HG03159 (cell line): ENCODE measurements around the gene OR52R1.
"Not testable (repeated sequence)": the region's sequence is repeated elsewhere in the genome, so short reads cannot be mapped to it uniquely, and the experiment has no call there.

ENCODE experiments used
- ATAC-seq: cut with Tn5 transposase; IDR thresholded peaks from one replicate; pipeline ENCODE4 v1.9.1; 2021; ENCODE audit warnings: mild to moderate bottlenecking, moderate library complexity; ENCODE audit not compliant: unreplicated experiment

The OR52R1 gene

DNA sequence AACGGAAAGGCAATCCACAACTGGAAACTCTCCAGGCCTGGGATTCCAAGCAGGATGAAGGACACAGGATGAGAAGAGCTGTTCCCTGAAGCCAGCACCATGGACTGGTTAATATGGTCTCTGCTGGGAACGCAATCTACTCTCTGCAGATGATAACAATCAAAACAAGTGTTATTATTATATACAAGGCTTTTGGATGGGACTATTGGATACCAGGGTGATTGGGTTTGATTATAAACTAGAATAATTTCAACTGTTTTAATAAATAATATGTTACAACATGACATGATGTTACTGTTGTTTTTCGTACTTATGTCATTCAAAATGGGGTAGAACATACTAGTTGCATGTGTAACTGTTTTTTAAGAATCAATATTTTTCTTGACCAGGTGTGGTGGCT is at the start of gene OR52R1:
Gene OR52R1, minus strand, starts transcription at position 101 of the 400 bp plus-strand sequence. Its CDS starts 0 bp downstream, at position 101.
- no peak for ATAC-seq

- no peak for ATAC-seq
These were observed 46.9 kb upstream of the OR52R1 start for GRCh38 chr11:4851033-4851432.

- ATAC-seq: no peak
These were observed 44.8 kb upstream of the OR52R1 start, which contains the start of gene OR51S1 for GRCh38 chr11:4848908-4849532. OR51S1 (minus strand) TSS chr11:4849208; CDS start chr11:4849208, 0 bp downstream.

- no peak for ATAC-seq
These were observed 35.8 kb upstream of the OR52R1 start for GRCh38 chr11:4839851-4840549.

GRCh38 chr11:4830909-4831308 is 26.7 kb upstream of the OR52R1 start:
- no peak for ATAC-seq

- ATAC-seq: no peak
These were observed 26.2 kb upstream of the OR52R1 start for GRCh38 chr11:4830346-4830745.

- no peak for ATAC-seq
These were observed 22.2 kb upstream of the OR52R1 start for GRCh38 chr11:4826425-4826824.

- no peak for ATAC-seq
These were observed 21.0 kb upstream of the OR52R1 start for GRCh38 chr11:4825132-4825531.

GRCh38 chr11:4821021-4821420 is 16.8 kb upstream of the OR52R1 start, which contains the start of gene OR51F2:
OR51F2 (plus strand) TSS chr11:4821321; CDS start chr11:4821422, 101 bp downstream.
- no peak for ATAC-seq

GRCh38 chr11:4809246-4809645 is 5.1 kb upstream of the OR52R1 start:
- ATAC-seq: no peak

DNA sequence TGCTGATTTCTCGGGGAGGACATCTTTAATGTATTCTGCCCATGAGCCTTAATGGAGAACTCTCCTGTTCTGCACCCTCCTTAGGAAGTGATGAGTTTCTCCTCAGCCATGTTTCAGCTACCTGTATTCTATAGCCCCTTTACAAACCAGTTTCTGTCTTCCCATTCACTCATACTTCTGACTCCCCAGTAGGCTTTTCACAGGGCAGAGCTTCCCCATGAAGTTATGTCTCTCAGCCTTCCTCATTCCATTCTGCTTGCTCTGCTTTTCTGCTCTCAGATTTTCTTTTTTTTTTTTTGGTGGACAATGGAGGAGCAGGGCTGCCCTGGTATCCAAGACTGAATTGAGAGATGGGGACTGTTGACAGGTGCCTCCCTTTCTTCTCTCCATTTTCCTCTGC is 4.3 kb upstream of the OR52R1 start:
- ATAC-seq: no peak

- not testable (repeated sequence) for ATAC-seq
These were observed 2.9 kb downstream of the OR52R1 start for GRCh38 chr11:4801316-4801715.

DNA sequence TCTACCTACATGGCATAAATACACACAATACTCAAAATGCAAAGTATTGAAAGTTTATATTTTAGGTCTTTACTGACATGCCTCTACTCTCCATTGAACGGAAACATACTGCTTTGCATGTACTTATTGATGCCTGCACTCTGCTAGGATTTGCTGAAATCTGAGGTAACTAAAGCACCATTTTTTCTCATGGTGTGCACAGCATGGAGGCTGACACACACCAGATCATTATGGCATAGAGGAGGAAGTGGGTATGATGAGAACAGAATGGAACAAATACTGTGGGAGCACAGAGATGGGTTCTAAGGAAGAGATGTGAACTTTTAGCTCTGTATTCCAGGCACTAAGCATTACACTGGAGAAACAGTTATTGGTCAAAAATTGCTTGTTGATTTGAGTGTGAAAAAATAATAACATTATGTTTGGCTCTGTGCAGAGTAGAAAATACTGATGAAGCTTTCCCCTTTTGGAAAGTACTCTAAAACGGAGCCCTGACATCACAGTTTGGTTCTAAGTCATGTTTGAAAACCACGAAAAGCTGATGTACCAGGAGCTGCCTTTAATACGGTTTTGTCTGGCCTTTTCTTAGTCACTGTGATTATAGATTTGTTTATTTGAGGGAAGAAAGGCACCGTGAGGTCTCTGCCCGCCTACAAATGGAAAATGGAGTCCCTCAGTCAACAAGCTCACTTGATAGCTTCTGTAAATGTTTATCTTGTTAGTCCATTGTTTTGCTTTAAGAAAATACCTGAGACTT is 5.6 kb downstream of the OR52R1 start:
- ATAC-seq: no peak

DNA sequence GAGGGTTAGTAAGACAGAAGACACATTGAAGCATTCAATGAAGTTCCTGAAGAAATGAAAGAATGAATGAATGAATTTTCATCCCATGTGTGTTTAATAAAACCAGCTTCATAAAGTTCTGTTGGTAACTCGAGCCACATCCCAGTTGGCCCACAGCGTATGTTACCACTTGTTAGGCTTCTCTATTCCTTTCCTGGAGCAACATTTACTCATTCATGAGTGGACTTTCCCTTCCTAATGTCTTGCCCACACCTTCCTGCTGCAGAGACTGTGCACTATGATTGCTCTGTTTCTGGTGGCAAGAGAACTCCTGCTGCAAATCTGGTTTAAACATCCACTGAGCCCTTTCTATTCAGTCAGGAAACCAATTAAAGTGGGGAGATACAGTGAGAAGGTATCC is 7.0 kb downstream of the OR52R1 start:
- no peak for ATAC-seq

DNA sequence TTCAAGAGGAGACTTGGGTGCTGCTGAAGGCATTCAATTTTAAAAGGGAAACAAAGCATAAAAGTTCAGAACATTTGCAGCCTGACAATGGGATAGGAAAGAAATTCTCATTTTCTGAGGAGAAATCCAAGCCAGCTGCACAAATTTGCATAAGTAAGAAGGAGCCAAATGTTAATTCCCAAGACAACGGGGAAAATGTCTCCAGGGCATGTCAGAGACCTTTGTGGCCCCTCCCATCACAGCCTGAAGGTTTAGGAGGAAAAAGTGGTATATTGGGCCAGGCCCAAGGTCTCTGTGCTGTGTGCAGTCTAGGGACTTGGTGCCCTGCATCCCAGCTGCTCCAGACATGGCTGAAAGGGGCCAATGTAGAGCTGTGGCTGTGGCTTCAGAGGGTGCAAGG is 21.7 kb downstream of the OR52R1 start:
- no peak for ATAC-seq

- no peak for ATAC-seq
These were observed 34.3 kb downstream of the OR52R1 start, which contains the start of gene OR51F1 for GRCh38 chr11:4769838-4770237. OR51F1 (minus strand) TSS chr11:4769938; CDS start chr11:4769938, 0 bp downstream.

- no peak for ATAC-seq
These were observed 36.1 kb downstream of the OR52R1 start for GRCh38 chr11:4768094-4768493.

DNA sequence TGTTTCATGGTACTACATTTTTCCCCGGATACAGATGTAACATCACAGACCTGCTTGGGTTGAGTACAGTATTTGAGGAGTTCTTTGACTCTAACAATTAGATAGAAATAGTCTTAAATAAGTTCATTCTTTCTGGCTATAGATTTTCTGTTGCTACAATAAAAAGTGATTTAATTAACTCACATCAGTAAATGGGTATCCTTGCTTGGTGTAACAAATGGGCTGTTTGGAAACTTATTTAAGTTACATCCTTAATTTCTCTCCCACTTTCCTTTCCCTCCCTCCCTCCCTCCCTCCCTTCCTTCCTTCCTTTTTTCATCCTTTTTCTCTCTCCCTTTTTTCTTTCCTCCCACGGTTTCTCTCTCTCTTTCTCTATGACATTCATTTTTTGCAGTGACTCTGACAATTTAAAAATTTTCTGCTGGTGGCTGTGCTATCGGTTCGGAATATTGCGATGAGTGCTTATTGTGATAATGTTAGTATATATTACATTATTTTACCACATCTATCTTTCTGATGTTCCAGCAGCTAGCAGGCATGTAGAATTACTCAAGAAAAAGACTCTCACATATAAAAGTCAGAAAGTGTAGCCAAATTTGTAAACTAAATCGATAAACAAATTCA is 37.6 kb downstream of the OR52R1 start:
- ATAC-seq: no peak

- peak; percentile 56 for ATAC-seq
These were observed 41.1 kb downstream of the OR52R1 start for GRCh38 chr11:4763096-4763495.
